ENCODE measurements around the gene IFT52. TPM values are rescaled to one million over a fixed set of nuclear protein-coding genes. Genes with fewer than 3 reads are reported as not detected.

IFT52 gene
- total RNA-seq, 6 experiments from 2014 or later, result 29.1 to 37.9 (median 35.2) TPM

GRCh38 chr20:43543138-43543537 is 47.6 kb upstream of the IFT52 start:
- Mint-ChIP-seq H3K27me3 (ENCODE audit: insufficient read depth) (peaks cover 24% of the 10 kb centered on the region), H3K27ac (no peak overlapping the region), H3K4me1 (ENCODE audit: low read depth) (peaks cover 24% of the 10 kb centered on the region), H3K9me3 (peaks cover 9% of the 10 kb centered on the region), H3K36me3 (ENCODE audit: low read depth) (peaks cover 22% of the 10 kb centered on the region), H3K4me3 (no peak overlapping the region)
- no peak for DNase-seq
- TF ChIP-seq, protein P1, sequence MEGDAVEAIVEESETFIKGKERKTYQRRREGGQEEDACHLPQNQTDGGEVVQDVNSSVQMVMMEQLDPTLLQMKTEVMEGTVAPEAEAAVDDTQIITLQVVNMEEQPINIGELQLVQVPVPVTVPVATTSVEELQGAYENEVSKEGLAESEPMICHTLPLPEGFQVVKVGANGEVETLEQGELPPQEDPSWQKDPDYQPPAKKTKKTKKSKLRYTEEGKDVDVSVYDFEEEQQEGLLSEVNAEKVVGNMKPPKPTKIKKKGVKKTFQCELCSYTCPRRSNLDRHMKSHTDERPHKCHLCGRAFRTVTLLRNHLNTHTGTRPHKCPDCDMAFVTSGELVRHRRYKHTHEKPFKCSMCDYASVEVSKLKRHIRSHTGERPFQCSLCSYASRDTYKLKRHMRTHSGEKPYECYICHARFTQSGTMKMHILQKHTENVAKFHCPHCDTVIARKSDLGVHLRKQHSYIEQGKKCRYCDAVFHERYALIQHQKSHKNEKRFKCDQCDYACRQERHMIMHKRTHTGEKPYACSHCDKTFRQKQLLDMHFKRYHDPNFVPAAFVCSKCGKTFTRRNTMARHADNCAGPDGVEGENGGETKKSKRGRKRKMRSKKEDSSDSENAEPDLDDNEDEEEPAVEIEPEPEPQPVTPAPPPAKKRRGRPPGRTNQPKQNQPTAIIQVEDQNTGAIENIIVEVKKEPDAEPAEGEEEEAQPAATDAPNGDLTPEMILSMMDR (IDR thresholded peaks at IDR 0.05), result no peak; the same call in 1 of the 2 replicates

DNA sequence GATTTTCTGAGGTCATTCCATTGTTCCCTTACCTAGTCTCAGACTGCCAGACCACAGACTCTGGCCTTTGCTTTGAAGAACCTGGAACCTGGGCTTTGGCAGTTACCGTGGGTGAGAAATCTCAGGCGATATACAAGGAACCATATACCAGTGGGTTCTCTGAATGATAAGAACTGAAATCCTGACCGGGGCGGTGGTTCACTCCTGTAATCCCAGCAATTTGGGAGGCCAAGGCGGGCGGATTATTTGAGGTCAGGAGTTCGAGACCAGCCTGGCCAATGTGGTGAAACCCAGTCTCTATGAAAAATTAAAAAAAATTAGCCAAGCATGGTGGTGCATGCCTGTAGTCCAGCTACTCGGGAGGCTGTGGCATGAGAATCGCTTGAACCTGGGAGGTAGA is 46.2 kb upstream of the IFT52 start:
- no peak overlapping the region for H3K27ac Mint-ChIP-seq
- peaks cover 19% of the 10 kb centered on the region for H3K27me3 Mint-ChIP-seq (ENCODE audit: insufficient read depth)
- H3K4me3 Mint-ChIP-seq, result no peak overlapping the region
- H3K4me1 Mint-ChIP-seq (ENCODE audit: low read depth), result peaks cover 23% of the 10 kb centered on the region
- peaks cover 22% of the 10 kb centered on the region for H3K36me3 Mint-ChIP-seq (ENCODE audit: low read depth)
- no peak for DNase-seq
- TF ChIP-seq, protein P1 (IDR thresholded peaks at IDR 0.05), result no peak
- H3K9me3 Mint-ChIP-seq, result peaks cover 9% of the 10 kb centered on the region

DNA sequence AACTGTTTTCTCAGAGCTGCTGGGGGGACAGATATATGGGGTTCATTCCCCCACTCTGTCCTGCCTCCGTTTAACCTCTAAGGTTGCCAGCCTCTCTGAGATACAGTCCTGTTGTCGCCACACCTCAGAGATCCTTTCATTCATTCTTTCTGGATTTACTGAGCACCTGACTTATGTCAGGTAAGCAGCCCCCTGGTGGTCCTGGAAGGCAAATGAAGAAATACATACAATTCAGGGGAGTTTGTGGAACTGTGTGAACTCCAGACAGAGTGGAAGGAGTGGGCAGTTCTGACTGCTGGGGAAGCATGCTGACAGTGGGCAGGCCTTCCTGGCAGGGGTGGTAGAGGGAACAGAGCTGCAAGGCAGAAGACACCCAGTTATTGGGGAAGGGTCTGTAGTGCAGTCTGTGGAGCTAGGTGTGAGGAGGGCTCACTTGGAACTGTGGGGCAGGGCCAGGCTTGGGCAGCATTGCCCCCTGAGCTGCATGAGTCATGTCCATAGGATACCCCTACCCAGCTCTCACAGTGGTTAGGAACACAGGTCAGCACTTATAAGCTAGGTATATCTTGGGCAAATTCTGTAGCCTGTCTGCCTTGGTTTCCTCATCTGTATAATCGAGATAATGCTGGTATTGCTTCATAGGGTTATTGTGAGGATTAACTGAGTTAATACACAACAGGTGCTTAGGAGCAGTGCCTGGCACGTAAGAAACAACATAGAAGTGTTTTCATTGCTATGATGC is 44.7 kb upstream of the IFT52 start:
- H3K9me3 Mint-ChIP-seq, result peaks cover 9% of the 10 kb centered on the region
- peaks cover 19% of the 10 kb centered on the region for H3K4me1 Mint-ChIP-seq (ENCODE audit: low read depth)
- no peak for DNase-seq
- no peak overlapping the region for H3K27ac Mint-ChIP-seq
- peaks cover 18% of the 10 kb centered on the region for H3K27me3 Mint-ChIP-seq (ENCODE audit: insufficient read depth)
- H3K4me3 Mint-ChIP-seq, result no peak overlapping the region
- TF ChIP-seq, protein P1 (IDR thresholded peaks at IDR 0.05), result peak; percentile 13; the same call in 1 of the 2 replicates
- H3K36me3 Mint-ChIP-seq (ENCODE audit: low read depth), result peaks cover 22% of the 10 kb centered on the region

GRCh38 chr20:43548273-43548880 is 42.4 kb upstream of the IFT52 start:
- peaks cover 13% of the 10 kb centered on the region for H3K36me3 Mint-ChIP-seq (ENCODE audit: low read depth)
- TF ChIP-seq, protein P1 (IDR thresholded peaks at IDR 0.05), result no peak
- no peak for DNase-seq
- H3K27me3 Mint-ChIP-seq (ENCODE audit: insufficient read depth), result peaks cover 23% of the 10 kb centered on the region
- H3K4me1 Mint-ChIP-seq (ENCODE audit: low read depth), result peaks cover 5% of the 10 kb centered on the region; the same call in 1 of the 2 replicates
- no peak overlapping the region for H3K4me3 Mint-ChIP-seq
- no peak overlapping the region for H3K27ac Mint-ChIP-seq
- H3K9me3 Mint-ChIP-seq, result peaks cover 9% of the 10 kb centered on the region

DNA sequence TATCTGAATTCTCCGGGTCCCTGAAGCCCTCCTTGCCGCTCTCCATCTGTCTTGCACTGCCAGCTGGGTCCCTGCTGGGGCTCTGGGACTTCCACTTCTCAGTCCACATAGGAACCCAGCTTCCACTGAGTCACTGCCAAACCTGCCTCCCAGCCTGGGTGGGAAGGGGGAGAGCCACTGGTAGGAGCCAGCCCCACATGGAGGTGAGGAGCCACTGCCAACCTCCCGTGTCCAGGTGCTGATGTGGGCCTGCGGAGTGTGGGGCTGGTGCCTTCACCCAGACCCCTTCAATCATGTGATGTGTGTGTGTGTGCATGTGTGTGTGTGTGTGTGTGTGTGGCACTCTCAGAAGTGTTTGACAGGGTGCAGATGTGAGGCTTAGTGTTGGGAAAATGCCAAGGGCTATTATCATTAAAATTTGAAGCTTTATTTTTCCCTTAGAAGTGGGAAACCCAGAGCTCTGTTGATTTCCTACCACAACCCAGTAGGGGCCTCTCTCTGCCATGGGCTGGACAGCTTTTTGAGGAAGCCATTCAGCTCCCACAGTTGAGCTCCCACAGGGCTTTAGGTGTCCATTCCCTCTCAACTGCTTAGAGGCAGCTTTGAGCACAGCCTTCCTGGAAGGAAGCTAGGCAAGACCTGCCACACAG is 41.2 kb upstream of the IFT52 start:
- DNase-seq, result no peak
- Mint-ChIP-seq H3K27ac (no peak overlapping the region), H3K4me3 (no peak overlapping the region), H3K9me3 (peaks cover 9% of the 10 kb centered on the region), H3K4me1 (ENCODE audit: low read depth) (peaks cover 5% of the 10 kb centered on the region; the same call in 1 of the 2 replicates), H3K27me3 (ENCODE audit: insufficient read depth) (peaks cover 20% of the 10 kb centered on the region), H3K36me3 (ENCODE audit: low read depth) (peaks cover 7% of the 10 kb centered on the region)
- TF ChIP-seq, protein P1 (IDR thresholded peaks at IDR 0.05), result no peak

All from HFFc6 (cell line).